ENCODE results near the gene LSR. TPM values are rescaled to one million over a fixed set of nuclear protein-coding genes. Genes with fewer than 3 reads are reported as not detected.

The LSR gene
- total RNA-seq, 1 donor from 2014 or later = 3.4 TPM

GRCh38 chr19:35294859-35295791, 46.3 kb downstream of the LSR start:
- intact Hi-C loops (cut with DNase I) = no loop called here
- DNase-seq (ENCODE audit: low spot score) = no peak

GRCh38 chr19:35295792-35296462, 47.1 kb downstream of the LSR start:
- DNase-seq (ENCODE audit: low spot score) = no peak
- intact Hi-C loops (cut with DNase I) = no loop called here

- intact Hi-C loops (cut with DNase I) = no loop called here
- no peak for DNase-seq (ENCODE audit: low spot score)
Observed at GRCh38 chr19:35296644-35297514, 48.1 kb downstream of the LSR start.

- no peak for DNase-seq (ENCODE audit: low spot score)
- intact Hi-C loops (cut with DNase I) = no loop called here
Observed at GRCh38 chr19:35297515-35297848, 48.7 kb downstream of the LSR start.

- no peak for DNase-seq (ENCODE audit: low spot score)
- intact Hi-C loops (cut with DNase I) = no loop called here
Observed at GRCh38 chr19:35297922-35298321, 49.1 kb downstream of the LSR start.

- intact Hi-C loops (cut with DNase I) = no loop called here
Observed at GRCh38 chr19:35298561-35298972, 49.8 kb downstream of the LSR start.

GRCh38 chr19:35299523-35300338, 50.9 kb downstream of the LSR start:
- intact Hi-C loops (cut with DNase I) = no loop called here
- no peak for DNase-seq (ENCODE audit: low spot score)

More at GRCh38 chr19:35298561-35298972, 49.8 kb downstream of the LSR start:
- no peak for DNase-seq (ENCODE audit: low spot score)

GRCh38 chr19:35300339-35300649, 51.5 kb downstream of the LSR start:
- intact Hi-C loops (cut with DNase I) = no loop called here
- DNase-seq (ENCODE audit: low spot score) = no peak

GRCh38 chr19:35301961-35302360, 53.2 kb downstream of the LSR start:
- intact Hi-C loops (cut with DNase I) = no loop called here
- DNase-seq (ENCODE audit: low spot score) = no peak

GRCh38 chr19:35302446-35302845, 53.6 kb downstream of the LSR start:
- intact Hi-C loops (cut with DNase I) = no loop called here
- DNase-seq (ENCODE audit: low spot score) = no peak

GRCh38 chr19:35303357-35303915, 54.6 kb downstream of the LSR start:
- no peak for DNase-seq (ENCODE audit: low spot score)
- intact Hi-C loops (cut with DNase I) = no loop called here

GRCh38 chr19:35304036-35304435, 55.2 kb downstream of the LSR start:
- DNase-seq (ENCODE audit: low spot score) = no peak
- intact Hi-C loops (cut with DNase I) = no loop called here

- intact Hi-C loops (cut with DNase I) = no loop called here
- no peak for DNase-seq (ENCODE audit: low spot score)
Observed at GRCh38 chr19:35305181-35305580, 56.4 kb downstream of the LSR start.

- no peak for DNase-seq (ENCODE audit: low spot score)
- intact Hi-C loops (cut with DNase I) = no loop called here
Observed at GRCh38 chr19:35306473-35307246, 57.9 kb downstream of the LSR start.

- intact Hi-C loops (cut with DNase I) = no loop called here
- no peak for DNase-seq (ENCODE audit: low spot score)
Observed at GRCh38 chr19:35307931-35308330, 59.1 kb downstream of the LSR start.

- intact Hi-C loops (cut with DNase I) = no loop called here
- no peak for DNase-seq (ENCODE audit: low spot score)
Observed at GRCh38 chr19:35308910-35309309, 60.1 kb downstream of the LSR start.

- no peak for DNase-seq (ENCODE audit: low spot score)
- intact Hi-C loops (cut with DNase I) = no loop called here
Observed at GRCh38 chr19:35309481-35310279, 60.9 kb downstream of the LSR start.

- intact Hi-C loops (cut with DNase I) = no loop called here
- DNase-seq (ENCODE audit: low spot score) = no peak
Observed at GRCh38 chr19:35310331-35310730, 61.5 kb downstream of the LSR start.

All from cardiac septum (tissue), 1 donor.